ENCODE measurements around the gene ZNF546.

GRCh38 chr19:39997638-39998216, 867 bp downstream of the ZNF546 start:
- no peak for TF ChIP-seq SIN3A (IDR thresholded peaks at IDR 0.05; ENCODE audit: borderline replicate concordance, insufficient read depth, low read depth, low read length)
- TF ChIP-seq CTCF (IDR thresholded peaks at IDR 0.05): no peak
- TF ChIP-seq TCF7L2 (IDR thresholded peaks at IDR 0.05; ENCODE audit: low read depth, low read length): no peak

Data from Panc1 (cell line).